Measurements from ENCODE around the gene DOCK3. TPM values are rescaled to one million over a fixed set of nuclear protein-coding genes. Genes with fewer than 3 reads are reported as not detected.
"Not testable (repeated sequence)": the region's sequence is repeated elsewhere in the genome, so short reads cannot be mapped to it uniquely, and the experiment has no call there.

DOCK3 gene
- total RNA-seq, 1 experiment from 2014 or later: 0.26 TPM

DNA sequence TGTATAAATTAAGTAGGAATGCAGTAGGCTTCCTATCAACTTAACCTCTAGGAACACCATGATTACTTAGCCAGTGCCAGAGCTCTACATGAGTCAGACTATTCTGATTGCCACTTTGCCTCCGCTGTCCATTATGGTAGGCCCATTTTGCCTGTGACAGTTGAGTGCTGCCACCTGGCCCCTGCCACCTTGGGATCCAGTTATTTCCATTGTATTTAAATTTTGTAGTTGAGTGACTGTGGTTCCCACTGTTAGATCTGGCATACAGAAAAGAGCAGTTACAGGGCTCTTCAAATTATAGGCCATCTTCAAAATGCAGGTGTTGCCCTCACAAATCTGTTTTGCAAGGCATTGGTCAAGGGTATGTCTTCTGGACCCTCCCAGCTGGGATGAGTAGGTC, 456.9 kb downstream of the DOCK3 start:
- not testable (repeated sequence) for H3K27me3 ChIP-seq, H3K9me3 ChIP-seq, H3K36me3 ChIP-seq, H3K4me3 ChIP-seq, DNase-seq

DNA sequence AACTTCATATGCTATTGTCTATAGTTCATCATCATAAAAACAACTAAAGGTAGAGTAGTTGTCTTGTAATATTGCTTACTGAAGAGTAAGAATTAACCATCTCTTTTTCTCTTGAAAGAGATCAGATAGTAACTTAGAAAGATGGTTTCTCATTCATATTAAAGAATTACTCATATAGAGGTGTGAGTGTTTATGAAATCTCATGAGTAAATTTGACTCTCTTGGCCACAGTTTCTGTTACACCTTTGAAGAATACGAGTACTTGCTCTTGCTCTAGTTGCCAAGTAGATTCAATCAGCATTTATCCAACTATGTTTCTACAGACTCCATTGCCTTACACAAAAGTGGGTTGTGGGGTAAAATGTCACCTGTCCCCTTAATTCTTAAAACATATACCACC, 463.0 kb downstream of the DOCK3 start:
- Histone ChIP-seq H3K4me3 (no peak overlapping the region), H3K27me3 (no peaks in the 10 kb centered on the region), H3K9me3 (no peaks in the 10 kb centered on the region), H3K36me3 (no peaks in the 10 kb centered on the region)
- DNase-seq: no peak

DNA sequence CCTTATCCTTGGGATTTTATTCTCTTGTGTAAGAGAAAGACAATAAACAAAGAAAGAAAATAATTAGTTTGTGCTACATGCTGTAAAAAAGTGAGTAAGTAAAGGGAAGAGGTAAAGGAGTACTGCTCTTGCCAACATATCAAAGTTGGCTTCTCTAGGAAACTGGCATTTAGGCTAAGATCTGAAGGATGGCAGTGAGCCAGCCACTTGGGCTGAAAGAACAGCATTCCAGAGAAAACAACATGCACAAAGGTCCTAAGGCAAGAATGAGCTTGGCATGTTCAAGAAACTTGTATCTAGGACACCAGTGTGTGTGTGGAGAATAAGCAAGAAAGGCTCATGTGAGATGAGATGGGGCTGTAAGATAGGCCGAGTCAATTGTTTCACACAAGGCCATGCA, 464.9 kb downstream of the DOCK3 start:
- Histone ChIP-seq H3K27me3 (no peaks in the 10 kb centered on the region), H3K4me3 (no peak overlapping the region), H3K9me3 (no peaks in the 10 kb centered on the region), H3K36me3 (no peaks in the 10 kb centered on the region)
- no peak for DNase-seq

DNA sequence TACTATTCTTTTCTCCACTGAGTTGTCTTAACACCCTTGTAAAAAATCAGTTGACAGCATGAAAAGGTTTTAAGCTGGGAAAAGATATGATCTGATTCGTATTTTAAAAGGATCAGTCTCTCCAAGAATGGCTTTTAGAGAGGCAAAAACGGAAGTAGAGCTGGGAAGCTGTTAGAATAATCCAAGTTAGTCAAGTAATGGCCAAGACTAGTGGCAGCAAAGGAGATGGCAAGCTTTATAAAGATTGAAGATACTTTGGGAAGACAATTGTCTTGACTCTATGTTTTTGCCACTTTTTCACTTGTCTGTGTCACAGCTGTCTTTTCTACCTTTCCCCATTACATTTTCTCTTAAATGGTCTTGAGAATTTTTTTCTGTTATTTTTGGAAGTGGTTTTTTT, 466.8 kb downstream of the DOCK3 start:
- H3K27me3 ChIP-seq: no peaks in the 10 kb centered on the region
- DNase-seq: no peak
- no peaks in the 10 kb centered on the region for H3K9me3 ChIP-seq
- H3K4me3 ChIP-seq: no peak overlapping the region
- no peaks in the 10 kb centered on the region for H3K36me3 ChIP-seq

DNA sequence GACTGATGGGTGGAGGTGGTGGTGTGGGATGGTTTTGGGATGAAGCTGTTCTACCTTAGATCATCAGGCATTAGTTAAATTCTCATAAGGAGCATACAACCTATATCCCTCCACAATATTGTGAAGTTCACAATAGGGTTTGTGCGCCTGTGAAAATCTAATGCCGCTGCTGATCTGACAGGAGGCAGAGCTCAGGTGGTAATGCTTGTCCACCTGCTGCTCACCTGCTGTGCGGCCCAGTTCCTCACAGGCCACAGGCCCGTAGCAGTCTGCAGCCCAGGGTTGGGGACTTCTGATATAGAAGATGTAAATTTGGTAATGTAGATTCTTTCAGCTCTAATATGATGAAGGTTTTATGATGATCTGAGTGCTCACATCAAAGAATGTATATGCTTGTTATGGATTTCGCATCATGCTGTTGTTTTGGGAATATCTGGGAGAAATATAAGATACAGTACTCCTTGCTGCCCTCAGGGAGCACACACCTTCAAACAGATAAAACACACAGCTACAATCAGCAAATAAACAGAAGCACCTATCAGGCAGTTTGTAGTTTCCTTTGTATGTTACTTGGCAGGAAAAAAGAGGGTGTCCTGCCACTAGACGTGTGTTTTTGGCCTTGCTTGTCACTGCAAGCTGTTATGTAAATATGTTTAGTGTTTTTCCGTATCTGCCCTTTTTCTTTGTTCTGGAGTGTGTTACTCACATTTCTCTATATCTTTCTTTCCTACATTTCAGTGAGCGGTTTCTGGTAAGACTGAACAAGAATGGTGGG, 471.3 kb downstream of the DOCK3 start:
- Histone ChIP-seq H3K9me3 (no peaks in the 10 kb centered on the region), H3K4me3 (no peak overlapping the region), H3K27me3 (no peaks in the 10 kb centered on the region), H3K36me3 (no peaks in the 10 kb centered on the region)
- DNase-seq: no peak

DNA sequence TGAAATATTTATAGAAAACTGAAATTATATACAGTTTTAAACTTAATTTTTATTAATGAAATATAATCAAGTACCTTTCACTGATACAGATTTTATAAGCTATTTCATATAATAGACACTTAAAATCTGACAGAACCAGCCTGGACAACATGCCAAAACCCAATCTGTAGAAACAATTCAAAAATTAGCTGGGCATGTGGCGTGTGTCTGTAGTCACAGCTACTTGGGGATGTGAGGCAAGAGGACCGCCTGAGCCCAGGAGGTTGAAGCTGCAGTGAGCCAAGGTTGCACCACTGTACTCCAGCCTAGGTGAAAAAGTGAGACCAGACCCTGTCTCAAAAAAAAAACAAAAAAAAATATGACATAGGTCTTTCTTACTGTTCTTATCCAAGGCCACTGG, 472.1 kb downstream of the DOCK3 start:
- Histone ChIP-seq H3K9me3 (no peaks in the 10 kb centered on the region), H3K36me3 (no peaks in the 10 kb centered on the region), H3K4me3 (no peak overlapping the region), H3K27me3 (no peaks in the 10 kb centered on the region)
- DNase-seq: no peak

DNA sequence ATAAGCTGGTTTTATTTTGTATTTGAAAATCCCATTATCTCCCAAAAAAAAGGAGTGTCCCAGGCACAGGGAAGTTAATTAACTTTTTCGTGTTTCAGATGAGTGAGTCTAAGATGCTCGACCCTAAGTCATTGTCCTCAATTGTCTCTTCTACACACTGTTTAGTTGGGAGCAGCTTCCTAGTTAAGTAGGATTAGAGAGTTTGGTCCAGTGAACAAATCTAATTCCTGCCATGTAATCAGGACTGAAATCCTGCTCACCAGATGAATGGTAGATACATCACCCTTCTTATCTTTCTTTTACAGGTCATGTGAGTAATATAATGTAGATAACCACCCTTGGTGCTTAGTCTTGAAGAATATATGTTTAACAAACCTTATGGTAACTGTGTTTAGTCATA, 481.4 kb downstream of the DOCK3 start:
- no peaks in the 10 kb centered on the region for H3K27me3 ChIP-seq
- no peaks in the 10 kb centered on the region for H3K36me3 ChIP-seq
- no peak overlapping the region for H3K4me3 ChIP-seq
- H3K9me3 ChIP-seq: no peaks in the 10 kb centered on the region
- DNase-seq: no peak

DNA sequence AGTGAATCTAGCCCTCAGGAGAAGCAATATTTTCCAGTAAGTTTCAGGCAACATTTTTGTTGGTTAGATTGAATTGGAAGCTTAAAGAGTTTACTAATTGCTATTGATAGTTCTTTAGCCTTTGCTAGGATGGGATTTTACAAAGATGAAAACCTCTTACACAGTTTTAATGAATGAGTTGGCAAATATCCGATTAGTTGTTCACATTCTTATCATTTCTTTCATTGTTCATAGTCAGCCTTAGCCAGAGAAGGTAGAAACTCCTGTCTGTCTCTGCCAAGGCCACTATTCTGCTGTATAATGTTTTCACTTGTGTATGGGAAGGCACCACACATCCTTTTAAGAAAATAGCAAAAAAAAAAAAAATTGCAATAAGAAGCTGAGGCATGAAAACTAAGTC, 488.3 kb downstream of the DOCK3 start:
- no peaks in the 10 kb centered on the region for H3K27me3 ChIP-seq
- H3K9me3 ChIP-seq: no peaks in the 10 kb centered on the region
- no peak for DNase-seq
- H3K4me3 ChIP-seq: no peak overlapping the region
- H3K36me3 ChIP-seq: no peaks in the 10 kb centered on the region

DNA sequence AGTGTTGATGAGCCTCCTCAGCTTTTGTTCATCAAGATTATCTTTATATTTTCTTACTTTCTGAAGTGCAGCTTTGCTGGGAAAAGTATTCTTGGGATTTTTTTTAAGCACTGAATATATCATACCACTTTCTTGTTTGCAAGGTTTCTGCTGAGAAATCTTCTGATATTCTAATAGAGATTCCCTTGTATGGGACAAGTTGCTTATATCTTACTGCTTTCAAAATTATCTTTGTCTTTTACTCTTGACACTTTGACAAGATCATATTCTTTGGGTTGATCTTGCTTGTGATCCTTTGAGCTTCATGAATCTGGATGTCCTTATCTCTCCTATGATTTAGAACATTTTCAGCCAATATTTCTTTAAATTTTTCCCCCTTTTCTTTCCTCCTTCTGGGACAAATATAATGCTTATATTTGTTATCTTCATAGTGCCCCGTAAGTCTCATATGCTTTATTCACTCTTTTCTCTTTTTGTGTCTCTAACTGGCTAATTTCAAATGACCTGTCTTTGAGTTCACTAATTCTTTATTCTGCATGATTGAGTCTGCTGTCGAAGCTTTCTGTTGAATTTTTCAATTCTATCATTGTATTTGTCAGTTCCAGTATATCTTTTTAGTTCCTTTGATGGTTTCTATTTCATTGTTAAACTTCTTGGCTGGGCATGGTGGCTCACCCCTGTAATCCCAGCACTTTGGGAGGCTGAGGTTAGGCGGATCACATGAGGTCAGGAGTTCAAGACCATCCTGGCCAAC, 499.0 kb downstream of the DOCK3 start:
- Histone ChIP-seq H3K36me3 (no peaks in the 10 kb centered on the region), H3K9me3 (peaks cover 4% of the 10 kb centered on the region), H3K27me3 (no peaks in the 10 kb centered on the region), H3K4me3 (no peak overlapping the region)
- no peak for DNase-seq

DNA sequence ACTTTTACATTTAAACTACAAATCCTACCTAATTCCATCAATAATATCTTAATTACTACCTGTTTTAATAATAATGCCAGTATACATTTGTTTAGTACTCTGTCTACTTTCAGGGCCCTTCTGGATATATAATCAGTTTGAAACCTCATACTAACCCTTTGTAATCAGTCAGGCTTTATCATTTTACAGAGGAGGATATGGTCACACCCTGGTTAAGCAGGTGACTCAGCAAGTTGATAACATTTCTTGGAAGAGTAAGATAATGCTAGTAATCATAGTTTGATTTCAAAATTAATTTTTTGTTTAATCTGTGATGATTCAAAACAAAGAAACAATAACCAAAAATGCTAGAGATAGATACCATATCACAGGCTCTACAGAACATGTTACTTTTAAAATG, 502.2 kb downstream of the DOCK3 start:
- Histone ChIP-seq H3K36me3 (no peaks in the 10 kb centered on the region), H3K4me3 (no peak overlapping the region), H3K9me3 (peaks cover 4% of the 10 kb centered on the region), H3K27me3 (no peaks in the 10 kb centered on the region)
- DNase-seq: no peak

DNA sequence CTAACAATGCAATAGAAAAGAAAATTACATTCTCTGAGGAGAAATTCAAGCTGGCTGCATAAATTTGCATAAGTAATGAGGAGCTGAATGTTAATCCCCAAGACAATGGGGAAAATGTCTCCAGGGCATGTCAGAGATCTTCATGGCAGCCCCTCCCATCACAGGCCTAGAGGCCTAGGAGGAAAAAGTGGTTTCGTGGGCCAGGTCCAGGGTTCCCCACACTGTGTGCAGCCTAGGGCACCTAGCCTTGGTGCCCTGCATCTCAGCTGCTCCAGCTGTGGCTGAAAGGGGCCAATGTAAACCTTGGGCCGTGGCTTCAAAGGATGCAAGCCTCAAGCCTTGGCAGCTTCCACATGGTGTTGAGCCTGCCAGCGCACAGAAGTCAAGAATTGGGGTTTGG, 511.7 kb downstream of the DOCK3 start:
- DNase-seq, H3K9me3 ChIP-seq, H3K27me3 ChIP-seq, H3K36me3 ChIP-seq, H3K4me3 ChIP-seq: not testable (repeated sequence)

DNA sequence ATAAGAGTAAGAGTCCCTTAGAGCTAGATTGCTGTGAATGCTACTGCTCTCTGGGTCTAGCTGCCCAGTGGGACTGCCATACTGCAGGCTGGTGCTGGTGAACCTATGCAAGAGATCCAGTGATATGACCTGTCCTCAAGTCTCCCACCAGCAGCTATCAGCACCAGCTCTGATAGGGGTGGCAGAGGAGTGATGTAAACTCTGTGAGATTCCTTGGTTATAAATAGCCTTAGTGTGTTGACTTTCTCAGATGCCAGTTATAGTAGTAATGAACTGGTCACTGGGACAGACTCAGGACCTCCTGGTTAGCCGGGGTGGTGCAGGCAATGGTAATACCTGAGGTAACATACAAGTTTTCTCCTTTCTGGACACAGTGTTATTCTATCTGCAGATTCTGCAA, 515.5 kb downstream of the DOCK3 start:
- H3K4me3 ChIP-seq: no peak overlapping the region
- no peaks in the 10 kb centered on the region for H3K27me3 ChIP-seq
- H3K9me3 ChIP-seq: no peaks in the 10 kb centered on the region
- no peaks in the 10 kb centered on the region for H3K36me3 ChIP-seq
- no peak for DNase-seq

DNA sequence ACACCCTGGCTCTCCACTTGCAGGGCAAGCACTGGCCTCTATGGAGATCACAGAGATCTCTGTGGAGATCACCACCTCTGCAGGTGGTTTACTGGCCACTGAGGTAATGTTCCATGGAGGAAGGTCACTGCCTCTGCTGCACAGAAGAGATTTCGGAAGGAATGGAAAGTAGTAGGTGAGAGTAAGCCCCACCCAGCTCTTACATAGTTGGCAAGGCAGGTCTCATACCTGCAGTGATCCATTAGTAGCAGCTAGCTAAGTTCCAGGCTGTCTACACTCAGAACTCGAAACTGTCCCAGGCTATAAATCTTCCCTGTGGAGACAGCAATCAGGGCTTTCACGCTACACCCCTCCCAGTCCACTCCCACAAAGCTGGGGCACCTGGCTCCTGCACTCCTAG, 516.1 kb downstream of the DOCK3 start:
- DNase-seq: no peak
- no peaks in the 10 kb centered on the region for H3K27me3 ChIP-seq
- no peaks in the 10 kb centered on the region for H3K9me3 ChIP-seq
- H3K36me3 ChIP-seq: no peaks in the 10 kb centered on the region
- no peak overlapping the region for H3K4me3 ChIP-seq

DNA sequence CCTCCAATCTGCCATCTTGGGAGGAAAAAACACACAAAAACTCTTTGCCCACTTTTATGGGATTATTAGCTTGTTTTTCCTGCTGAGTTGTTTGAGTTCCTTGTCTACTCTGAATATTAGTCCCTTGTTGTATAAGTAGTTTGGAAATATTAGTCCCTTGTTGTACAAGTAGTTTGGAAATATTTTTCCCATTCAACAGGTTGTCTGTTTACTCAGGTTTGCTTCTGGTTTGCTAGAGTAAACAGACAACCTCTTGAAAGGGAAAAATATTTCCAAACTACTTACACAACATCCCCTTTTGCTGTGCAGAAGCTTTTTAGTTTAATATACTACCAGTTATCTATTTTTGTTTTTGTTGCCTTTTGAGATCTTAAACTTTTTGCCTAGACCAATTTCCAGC, 517.0 kb downstream of the DOCK3 start:
- Histone ChIP-seq H3K36me3 (no peaks in the 10 kb centered on the region), H3K4me3 (no peak overlapping the region), H3K9me3 (no peaks in the 10 kb centered on the region), H3K27me3 (no peaks in the 10 kb centered on the region)
- DNase-seq: no peak

DNA sequence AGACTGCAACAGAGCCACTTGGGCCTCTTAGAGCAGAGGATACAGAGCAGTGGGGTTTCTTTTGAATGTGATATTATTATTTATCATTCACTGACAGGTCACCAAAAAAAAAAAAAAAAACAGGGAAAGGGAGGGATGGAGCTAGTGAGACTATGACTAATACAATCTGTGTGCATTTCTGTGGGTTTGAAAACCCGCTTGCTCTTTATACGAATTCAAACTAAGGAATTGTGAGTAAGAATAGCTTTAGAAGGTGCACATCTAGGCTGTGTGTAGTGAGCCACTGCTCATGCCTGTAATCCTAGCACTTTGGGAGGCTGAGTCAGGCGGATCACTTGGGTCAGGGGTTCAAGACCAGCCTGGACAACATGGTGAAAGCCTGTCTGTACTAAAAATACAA, 523.8 kb downstream of the DOCK3 start:
- Histone ChIP-seq H3K4me3 (no peak overlapping the region), H3K9me3 (no peaks in the 10 kb centered on the region), H3K27me3 (no peaks in the 10 kb centered on the region), H3K36me3 (no peaks in the 10 kb centered on the region)
- no peak for DNase-seq

DNA sequence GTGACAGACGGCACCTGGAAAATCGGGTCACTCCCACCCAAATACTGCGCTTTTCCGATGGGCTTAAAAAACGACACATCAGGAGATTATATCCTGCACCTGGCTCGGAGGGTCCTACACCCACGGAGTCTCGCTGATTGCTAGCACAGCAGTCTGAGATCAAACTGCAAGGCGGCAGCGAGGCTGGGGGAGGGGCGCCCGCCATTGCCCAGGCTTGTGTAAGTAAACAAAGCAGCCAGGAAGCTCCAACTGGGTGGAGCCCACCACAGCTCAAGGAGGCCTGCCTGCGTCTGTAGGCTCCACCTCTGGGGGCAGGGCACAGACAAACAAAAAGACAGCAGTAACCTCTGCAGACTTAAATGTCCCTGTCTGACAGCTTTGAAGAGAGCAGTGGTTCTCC, 524.6 kb downstream of the DOCK3 start:
- not testable (repeated sequence) for H3K9me3 ChIP-seq, DNase-seq

DNA sequence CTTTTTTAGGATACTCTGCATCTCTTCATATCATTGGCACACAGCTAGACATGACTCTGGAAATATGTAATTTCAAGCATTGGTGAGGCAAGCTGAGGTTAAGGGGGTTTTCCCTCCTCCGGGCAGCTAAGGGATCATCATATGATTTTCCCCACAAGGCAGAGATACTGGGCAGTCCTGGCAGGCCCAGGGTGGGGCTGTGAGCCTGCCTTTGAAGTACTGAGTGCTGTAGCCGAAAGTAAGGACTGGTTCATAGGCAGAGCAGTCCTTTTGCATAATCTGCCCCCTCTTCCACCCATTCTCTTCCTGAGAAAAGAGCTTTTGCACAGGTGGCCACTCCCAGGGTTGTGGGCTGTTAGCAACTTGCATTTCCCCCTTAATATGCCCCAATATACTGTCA, 541.6 kb downstream of the DOCK3 start:
- no peaks in the 10 kb centered on the region for H3K36me3 ChIP-seq
- no peaks in the 10 kb centered on the region for H3K9me3 ChIP-seq
- DNase-seq: no peak
- no peaks in the 10 kb centered on the region for H3K27me3 ChIP-seq
- H3K4me3 ChIP-seq: no peak overlapping the region

More for the DNA sequence above, 524.6 kb downstream of the DOCK3 start:
- not testable (repeated sequence) for H3K36me3 ChIP-seq, H3K27me3 ChIP-seq, H3K4me3 ChIP-seq

DNA sequence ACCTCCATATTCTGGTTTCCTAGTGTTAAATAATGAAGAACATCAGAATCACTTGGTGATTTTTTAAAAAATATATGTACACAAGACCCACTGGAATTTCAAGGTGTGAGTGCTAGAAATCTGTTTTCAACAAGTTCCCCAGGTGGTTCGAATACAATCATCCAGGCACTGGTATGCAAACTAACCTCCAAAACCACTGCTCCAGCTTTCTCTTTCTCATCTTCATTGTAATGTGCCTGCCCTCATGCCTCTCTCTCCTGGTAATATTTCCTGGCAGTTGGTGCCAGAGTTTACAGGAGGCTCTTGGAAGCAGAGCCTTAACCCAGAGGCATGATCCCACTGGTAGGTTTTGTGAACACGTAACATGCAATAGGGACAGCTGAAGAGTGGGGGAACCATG, 547.2 kb downstream of the DOCK3 start:
- no peak for DNase-seq
- Histone ChIP-seq H3K4me3 (no peak overlapping the region), H3K36me3 (no peaks in the 10 kb centered on the region), H3K27me3 (no peaks in the 10 kb centered on the region), H3K9me3 (no peaks in the 10 kb centered on the region)
